Gastroesophageal sphincter (tissue), 3 donors: ENCODE results near the gene ZNF507.

Experiments used
- CTCF ChIP-seq, 4 experiments: fragments of 200-600 bp in 2 of 4; fragments of 450-650 bp in 2 of 4; sonication (generic) in 1 of 4; IDR thresholded peaks; one replicate each; pipeline ENCODE4 v1.5.1; 2017 to 2019; ENCODE audit warnings: antibody characterized with exemption in 4 of 4, mild to moderate bottlenecking in 2 of 4, moderate library complexity in 2 of 4
- POLR2AphosphoS5 ChIP-seq: sonication (generic); formaldehyde crosslinking; IDR thresholded peaks from one replicate; pipeline ENCODE4 v1.6.1; 2017; ENCODE audit warnings: antibody characterized with exemption

DNA sequence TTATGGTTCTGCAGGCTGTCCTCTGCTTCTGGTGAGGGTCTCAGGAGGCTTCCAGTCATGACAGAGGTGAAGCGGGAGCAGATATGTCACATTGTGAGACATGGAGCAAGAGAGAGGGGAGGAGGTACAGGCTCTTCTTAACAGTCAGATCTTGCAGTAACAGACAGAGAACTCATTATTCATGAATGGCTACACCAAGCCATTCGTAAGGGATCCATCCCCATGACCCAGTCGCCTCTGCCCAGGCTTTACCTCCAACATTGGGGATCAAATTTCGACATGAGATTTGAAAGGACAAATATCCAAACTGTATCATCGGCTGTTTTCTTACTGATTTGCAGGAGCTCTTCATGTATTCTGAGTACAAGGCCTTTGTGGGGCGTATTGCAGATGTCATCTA lies 21.7 kb downstream of the ZNF507 start:
- TF ChIP-seq CTCF (IDR thresholded peaks at IDR 0.05), result no peak
- TF ChIP-seq POLR2AphosphoS5, result no peak
